DOHH2 (cell line): ENCODE data around the gene DDX4.

ENCODE experiments used
- EZH2phosphoT487 ChIP-seq: fragments of 200-600 bp; sonication (generic); IDR thresholded peaks from 2 replicates; pipeline ENCODE4 v1.6.1; 2017; ENCODE audit warnings: borderline replicate concordance, mild to moderate bottlenecking, antibody characterized with exemption, low read length, moderate library complexity, mixed read lengths
- TF ChIP-seq, protein P1 (sequence below): fragments of 200-600 bp; sonication (generic); IDR thresholded peaks from one replicate; pipeline ENCODE4 v1.5.1; 2014; ENCODE audit warnings: antibody characterized with exemption, mild to moderate bottlenecking, low read depth, low read length; ENCODE audit not compliant: poor library complexity, severe bottlenecking

GRCh38 chr5:55851675-55851979 is 113.8 kb downstream of the DDX4 start:
- TF ChIP-seq, protein P1, sequence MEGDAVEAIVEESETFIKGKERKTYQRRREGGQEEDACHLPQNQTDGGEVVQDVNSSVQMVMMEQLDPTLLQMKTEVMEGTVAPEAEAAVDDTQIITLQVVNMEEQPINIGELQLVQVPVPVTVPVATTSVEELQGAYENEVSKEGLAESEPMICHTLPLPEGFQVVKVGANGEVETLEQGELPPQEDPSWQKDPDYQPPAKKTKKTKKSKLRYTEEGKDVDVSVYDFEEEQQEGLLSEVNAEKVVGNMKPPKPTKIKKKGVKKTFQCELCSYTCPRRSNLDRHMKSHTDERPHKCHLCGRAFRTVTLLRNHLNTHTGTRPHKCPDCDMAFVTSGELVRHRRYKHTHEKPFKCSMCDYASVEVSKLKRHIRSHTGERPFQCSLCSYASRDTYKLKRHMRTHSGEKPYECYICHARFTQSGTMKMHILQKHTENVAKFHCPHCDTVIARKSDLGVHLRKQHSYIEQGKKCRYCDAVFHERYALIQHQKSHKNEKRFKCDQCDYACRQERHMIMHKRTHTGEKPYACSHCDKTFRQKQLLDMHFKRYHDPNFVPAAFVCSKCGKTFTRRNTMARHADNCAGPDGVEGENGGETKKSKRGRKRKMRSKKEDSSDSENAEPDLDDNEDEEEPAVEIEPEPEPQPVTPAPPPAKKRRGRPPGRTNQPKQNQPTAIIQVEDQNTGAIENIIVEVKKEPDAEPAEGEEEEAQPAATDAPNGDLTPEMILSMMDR: no peak
- TF ChIP-seq EZH2phosphoT487: no peak
